Activated CD4-positive, alpha-beta T cell treated with anti-CD3 and anti-CD28 coated beads, Interleukin-2, Interleukin-6, amounts not matched to agents 100 ng/mL and 50 ng/mL, durations not matched to agents 16 hours and 8 hours (primary cell): ENCODE measurements around the gene ARL6IP6.
"Not testable (repeated sequence)": the region's sequence is repeated elsewhere in the genome, so short reads cannot be mapped to it uniquely, and the experiment has no call there.

Experiments
- DNase-seq: peaks from one replicate; pipeline ENCODE4 v3.0.0-alpha.2; 2020

Gene ARL6IP6

GRCh38 chr2:152723918-152724317 is 5.5 kb downstream of the ARL6IP6 start:
- no peak for DNase-seq

DNA sequence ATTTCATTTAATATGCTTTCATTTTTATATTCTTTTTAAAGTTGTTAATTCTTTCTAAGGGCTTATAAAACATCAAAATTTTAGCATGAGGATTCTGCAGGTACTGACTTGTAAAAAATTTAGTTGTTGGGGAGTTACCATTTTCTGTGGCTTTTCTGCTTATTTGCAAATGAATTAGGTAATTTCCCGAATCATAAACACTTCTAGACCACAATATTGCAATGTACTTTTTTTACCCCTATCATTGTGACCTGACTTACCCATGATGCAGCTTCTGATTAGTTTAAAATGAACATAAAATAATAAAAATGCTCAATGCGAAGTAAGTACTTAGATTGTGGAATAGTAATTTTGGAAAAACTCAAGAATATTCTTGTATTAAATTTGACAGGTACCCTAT is 11.4 kb downstream of the ARL6IP6 start:
- DNase-seq: no peak

- DNase-seq: peak; percentile 48
These were observed 12.3 kb downstream of the ARL6IP6 start for GRCh38 chr2:152730591-152731333.

GRCh38 chr2:152737509-152737908 is 19.1 kb downstream of the ARL6IP6 start:
- not testable (repeated sequence) for DNase-seq

DNA sequence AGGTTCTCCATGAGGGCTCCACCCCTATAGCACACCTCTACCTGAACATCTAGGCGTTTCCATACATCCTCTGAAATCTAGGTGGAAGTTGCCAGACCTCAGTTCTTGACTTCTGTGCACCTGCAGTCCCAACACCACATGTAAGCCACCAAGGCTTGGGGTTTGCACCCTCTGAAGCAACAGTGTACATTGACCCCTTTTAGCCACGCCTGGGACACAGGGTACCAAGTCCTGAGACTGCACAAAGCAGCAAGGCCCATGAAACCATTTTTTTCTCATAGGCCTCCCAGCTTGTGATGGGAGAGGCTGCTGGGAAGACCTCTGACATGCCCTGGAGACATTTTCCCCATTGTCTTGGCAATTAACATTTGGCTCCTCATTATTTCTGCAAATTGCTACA is 20.0 kb downstream of the ARL6IP6 start:
- DNase-seq: no peak

DNA sequence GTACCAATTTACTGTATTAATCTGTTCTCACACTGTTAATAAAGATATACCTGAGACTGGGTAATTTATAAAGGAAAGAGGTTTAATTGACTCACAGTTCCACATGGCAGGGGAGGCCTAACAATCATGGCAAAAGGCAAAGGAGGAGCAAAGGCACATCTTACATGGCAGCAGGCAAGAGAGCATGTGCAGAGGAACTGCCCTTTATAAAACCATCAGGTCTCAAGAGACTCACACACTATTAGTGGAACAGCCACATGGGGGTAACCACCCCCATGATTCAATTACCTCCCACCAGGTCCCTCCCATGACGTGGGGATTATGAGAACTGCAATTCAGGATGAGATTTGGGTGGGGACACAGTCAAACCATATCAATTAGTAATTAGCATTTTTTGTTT is 21.3 kb downstream of the ARL6IP6 start:
- not testable (repeated sequence) for DNase-seq

GRCh38 chr2:152740743-152741328 is 22.4 kb downstream of the ARL6IP6 start:
- DNase-seq: peak; percentile 57

DNA sequence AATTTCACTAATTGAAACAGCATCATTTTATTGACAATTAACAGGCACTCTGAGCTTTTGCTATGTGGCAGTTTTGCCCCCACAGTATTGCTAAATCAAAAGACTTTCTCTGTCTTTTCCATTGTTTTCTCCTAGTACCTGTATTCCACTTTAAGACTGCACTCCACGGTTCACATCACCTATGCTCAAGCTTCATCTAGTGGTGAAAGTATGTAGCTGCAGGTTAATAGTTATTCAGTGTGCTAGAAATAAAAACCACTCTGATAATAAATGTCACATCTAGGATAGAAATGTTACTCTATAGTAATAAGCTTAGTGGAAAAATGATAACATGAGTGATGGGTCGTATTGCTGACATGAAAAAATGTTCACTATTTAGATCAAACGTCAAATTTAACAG is 24.6 kb downstream of the ARL6IP6 start:
- DNase-seq: no peak

GRCh38 chr2:152747751-152748150 is 29.3 kb downstream of the ARL6IP6 start:
- not testable (repeated sequence) for DNase-seq

- DNase-seq: no peak
These were observed 36.6 kb downstream of the ARL6IP6 start for GRCh38 chr2:152755029-152755428.

GRCh38 chr2:152759290-152760072 is 41.1 kb downstream of the ARL6IP6 start:
- DNase-seq: no peak

- DNase-seq: no peak
These were observed 42.8 kb downstream of the ARL6IP6 start for GRCh38 chr2:152761214-152761613.

- DNase-seq: no peak
These were observed 43.8 kb downstream of the ARL6IP6 start for GRCh38 chr2:152762202-152762601.

- DNase-seq: not testable (repeated sequence)
These were observed 44.8 kb downstream of the ARL6IP6 start for GRCh38 chr2:152763208-152763607.

DNA sequence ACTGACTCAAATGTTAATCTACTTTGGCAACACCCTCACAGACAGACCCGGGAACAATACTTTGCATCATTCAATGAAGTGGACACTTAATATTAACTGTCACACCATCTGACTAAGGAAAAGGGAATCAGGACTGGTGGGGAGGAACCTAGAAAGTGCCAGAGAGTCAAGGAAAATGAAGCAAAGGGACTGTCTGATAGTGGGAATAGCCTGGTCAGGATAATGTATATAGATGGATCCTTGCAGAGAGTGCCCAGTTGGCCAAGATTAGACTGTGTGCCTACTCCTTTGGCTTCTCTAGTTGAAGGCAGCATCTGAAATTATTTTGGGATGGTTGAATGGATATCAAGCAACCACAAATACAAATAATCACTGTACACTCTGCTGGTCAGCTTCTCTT is 45.2 kb downstream of the ARL6IP6 start:
- no peak for DNase-seq

DNA sequence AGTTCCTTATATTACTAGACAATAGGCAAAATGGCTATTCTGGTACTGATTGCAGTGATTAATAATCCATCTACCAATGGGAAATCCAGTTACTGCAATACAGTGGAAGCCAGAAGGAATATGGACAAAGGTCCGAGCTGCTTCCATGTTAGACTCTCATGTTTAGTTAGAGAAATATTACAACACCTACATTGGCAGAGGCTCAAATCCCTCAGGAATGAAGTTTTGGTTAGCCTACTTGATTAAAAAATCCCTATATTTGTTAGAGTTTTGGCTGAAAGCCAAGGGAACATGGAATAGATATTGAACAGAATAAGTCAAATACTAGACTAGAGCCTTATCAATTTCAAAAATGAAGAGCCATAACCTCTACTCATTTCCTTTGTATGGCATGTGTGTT is 48.5 kb downstream of the ARL6IP6 start:
- no peak for DNase-seq

DNA sequence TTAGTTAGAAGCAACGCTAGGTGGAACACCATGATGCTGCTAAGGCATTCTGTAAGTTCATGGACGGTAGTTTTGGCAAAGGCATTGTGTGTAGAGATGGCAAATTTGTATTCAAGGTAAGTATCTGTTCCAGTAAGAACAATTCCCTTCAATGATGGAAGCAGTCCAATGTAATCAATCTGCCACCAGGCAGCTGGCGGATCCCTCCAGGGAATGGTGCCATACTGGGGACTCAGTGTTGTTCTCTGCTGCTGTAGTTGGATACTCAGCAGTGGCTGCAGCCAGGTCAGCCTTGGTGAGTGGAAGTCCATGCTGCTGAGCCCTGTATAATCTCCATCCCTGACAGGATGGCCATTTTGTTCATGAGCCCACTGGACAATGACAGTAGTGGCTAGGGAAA is 62.8 kb downstream of the ARL6IP6 start:
- DNase-seq: no peak

GRCh38 chr2:152782171-152782570 is 63.8 kb downstream of the ARL6IP6 start:
- DNase-seq: no peak

GRCh38 chr2:152790883-152791282 is 72.5 kb downstream of the ARL6IP6 start:
- no peak for DNase-seq

DNA sequence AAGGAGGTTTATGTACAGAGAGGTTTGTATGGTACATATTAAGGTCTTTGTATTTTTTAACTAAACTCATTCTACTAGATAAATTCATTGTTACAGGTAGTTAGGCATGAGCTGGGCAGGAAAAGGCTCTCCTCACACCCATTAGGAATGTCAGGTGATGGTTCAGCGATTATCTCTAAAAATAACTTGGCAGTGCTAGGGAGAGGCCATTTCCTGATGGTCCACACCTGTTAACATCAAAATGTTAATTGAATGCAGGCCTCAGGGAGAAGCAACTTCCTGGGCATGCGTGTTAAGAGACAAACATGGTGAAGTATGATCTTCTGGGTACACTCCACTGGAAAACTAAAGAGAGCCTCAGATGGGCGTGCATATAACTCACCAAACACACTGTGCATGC is 73.6 kb downstream of the ARL6IP6 start:
- no peak for DNase-seq

GRCh38 chr2:152792974-152793373 is 74.6 kb downstream of the ARL6IP6 start:
- no peak for DNase-seq

DNA sequence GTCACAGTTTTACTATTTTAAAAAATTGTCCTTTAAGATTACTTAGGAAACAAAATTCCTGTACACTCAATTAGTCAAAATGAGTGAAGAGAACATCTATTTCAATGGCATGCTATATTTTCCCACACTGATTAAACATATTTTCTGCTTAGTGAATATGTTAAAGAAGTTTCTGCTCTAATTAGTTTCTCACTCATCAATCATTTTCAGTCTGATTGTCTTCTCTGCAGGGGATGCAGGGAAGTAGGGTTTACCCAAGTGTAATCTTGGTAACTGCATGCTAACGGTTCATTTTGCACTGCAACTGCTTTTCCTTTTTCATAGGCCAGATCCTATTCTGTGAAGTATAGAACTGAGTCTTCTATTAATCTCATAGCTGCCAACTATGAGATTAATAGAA is 78.5 kb downstream of the ARL6IP6 start:
- DNase-seq: no peak

DNA sequence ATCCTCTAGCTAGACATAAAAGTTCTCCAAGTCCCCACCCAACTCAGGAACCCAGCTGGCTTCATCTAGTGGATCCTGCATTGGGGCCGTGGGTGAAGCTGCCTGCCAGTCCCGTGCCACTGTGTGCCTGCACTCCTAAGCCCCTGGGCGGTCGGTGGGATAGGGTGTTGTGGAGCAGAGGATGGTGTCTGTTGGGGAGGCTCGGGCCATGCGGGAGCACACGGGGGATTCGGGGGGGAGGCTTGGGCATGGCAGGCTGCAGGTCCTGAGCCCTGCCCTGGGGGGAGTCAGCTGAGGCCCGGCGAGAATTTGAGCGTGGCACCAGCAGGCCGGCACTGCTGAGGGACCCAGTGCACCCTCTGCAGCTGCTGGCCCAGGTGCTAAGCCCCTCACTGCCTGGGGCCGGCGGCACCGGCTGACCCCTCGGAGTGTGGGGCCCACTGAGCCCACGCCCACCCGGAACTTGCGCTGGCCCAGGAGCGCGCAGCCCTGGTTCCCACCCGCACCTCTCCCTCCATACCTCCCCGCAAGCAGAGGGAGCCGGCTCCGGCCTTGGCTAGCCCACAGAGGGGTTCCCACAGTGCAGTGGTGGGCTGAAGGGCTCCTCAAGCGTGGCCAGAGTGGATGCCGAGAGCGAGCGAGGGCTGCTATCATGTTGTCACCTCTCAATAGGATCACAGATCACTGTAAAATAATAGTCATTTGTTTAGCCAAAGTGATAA is 86.4 kb downstream of the ARL6IP6 start:
- DNase-seq: no peak
